ENCODE measurements around the gene SHISA2.

DNA sequence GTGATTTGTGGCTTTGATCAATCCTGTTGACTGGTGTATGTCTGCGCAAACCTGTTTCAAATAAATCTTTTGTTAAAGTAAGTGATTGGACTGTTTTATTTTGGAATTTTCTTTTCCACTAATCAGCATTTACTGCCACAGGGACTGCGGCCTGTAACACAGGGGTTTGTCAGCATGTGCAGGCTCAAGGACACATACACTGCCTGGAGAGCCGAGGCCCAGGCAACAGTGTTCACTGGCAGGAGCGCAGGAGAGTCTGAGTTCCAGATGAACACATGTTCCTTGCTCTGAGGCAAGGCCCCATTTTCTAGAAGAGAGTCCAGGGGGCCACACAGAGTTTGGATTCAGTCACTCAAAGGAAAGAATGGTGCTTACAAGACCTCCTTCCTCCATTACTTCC, 26.0 kb downstream of the SHISA2 start:
- TF ChIP-seq EP300 (IDR thresholded peaks at IDR 0.05; ENCODE audit: low read depth in 2 of 2, low read length in 2 of 2) (no peak), EP300 (CRISPR knock-in tag; IDR thresholded peaks at IDR 0.05; ENCODE audit: borderline replicate concordance) (no peak), KLF9 (CRISPR knock-in tag; IDR thresholded peaks at IDR 0.05; ENCODE audit: low read depth) (no peak), BCL6 (CRISPR knock-in tag; IDR thresholded peaks at IDR 0.05) (no peak), SP1 (IDR thresholded peaks at IDR 0.05) (no peak), SP1 (CRISPR knock-in tag; IDR thresholded peaks at IDR 0.05) (no peak), TCF12 (IDR thresholded peaks at IDR 0.05) (no peak), TCF12 (CRISPR knock-in tag; IDR thresholded peaks at IDR 0.05) (no peak), NBN (conservative IDR thresholded peaks at IDR 0.05) (no peak)

Measured in HepG2 (cell line).